Measurements from ENCODE around the gene PNP. TPM values are rescaled to one million over a fixed set of nuclear protein-coding genes. Genes with fewer than 3 reads are reported as not detected.

Gene PNP
- total and polyA plus RNA-seq, 2 donors (not counting 1 experiment from before 2014, with no cell fraction given), result 42.0 to 119 TPM

GRCh38 chr14:20489093-20489994, 20.1 kb downstream of the PNP start:
- intact Hi-C loops (cut with micrococcal nuclease), result loop anchor here (1.0 kb wide), 1 partner anchor 12 kb away; no protein-coding TSS in a partner anchor
- Mint-ChIP-seq H3K27ac (peak overlapping the region; percentile 95), H3K9me3 (ENCODE audit: insufficient read depth) (no peaks in the 10 kb centered on the region), H3K4me3 (peak overlapping the region; percentile 85), H3K4me1 (peaks cover 65% of the 10 kb centered on the region), H3K27me3 (no peaks in the 10 kb centered on the region)
- peak overlapping the region; percentile 67 for H3K4me2 ChIP-seq (replicated peaks; ENCODE audit: low read depth, low read length, poor library complexity, severe bottlenecking)
- peak overlapping the region in 4 of 5 experiments; percentile 15 to 30 (median 24) for H3K4me3 ChIP-seq (ENCODE audit: control extremely low read depth in 1 of 5, extremely low read depth in 1 of 5, insufficient read depth in 1 of 5, low read depth in 2 of 5, low read length in 4 of 5)
- TF ChIP-seq, protein P1, sequence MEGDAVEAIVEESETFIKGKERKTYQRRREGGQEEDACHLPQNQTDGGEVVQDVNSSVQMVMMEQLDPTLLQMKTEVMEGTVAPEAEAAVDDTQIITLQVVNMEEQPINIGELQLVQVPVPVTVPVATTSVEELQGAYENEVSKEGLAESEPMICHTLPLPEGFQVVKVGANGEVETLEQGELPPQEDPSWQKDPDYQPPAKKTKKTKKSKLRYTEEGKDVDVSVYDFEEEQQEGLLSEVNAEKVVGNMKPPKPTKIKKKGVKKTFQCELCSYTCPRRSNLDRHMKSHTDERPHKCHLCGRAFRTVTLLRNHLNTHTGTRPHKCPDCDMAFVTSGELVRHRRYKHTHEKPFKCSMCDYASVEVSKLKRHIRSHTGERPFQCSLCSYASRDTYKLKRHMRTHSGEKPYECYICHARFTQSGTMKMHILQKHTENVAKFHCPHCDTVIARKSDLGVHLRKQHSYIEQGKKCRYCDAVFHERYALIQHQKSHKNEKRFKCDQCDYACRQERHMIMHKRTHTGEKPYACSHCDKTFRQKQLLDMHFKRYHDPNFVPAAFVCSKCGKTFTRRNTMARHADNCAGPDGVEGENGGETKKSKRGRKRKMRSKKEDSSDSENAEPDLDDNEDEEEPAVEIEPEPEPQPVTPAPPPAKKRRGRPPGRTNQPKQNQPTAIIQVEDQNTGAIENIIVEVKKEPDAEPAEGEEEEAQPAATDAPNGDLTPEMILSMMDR (IDR thresholded peaks at IDR 0.05), result no peak
- TF ChIP-seq EZH2 (IDR thresholded peaks at IDR 0.05; ENCODE audit: borderline replicate concordance, insufficient read depth, low read depth, low read length, poor library complexity, severe bottlenecking), result no peak
- peak overlapping the region; percentile 52 for H2AFZ ChIP-seq (ENCODE audit: insufficient read depth, low read depth, low read length, poor library complexity, severe bottlenecking)
- peak overlapping the region; percentile 39 for H3K9ac ChIP-seq (ENCODE audit: low read length)
- ATAC-seq (ENCODE audit: low read depth), result peak; percentile 83
- H3K27me3 ChIP-seq (replicated peaks in 1 of 4; ENCODE audit: control extremely low read depth in 1 of 4, control insufficient read depth in 3 of 4, insufficient read depth in 4 of 4, low read length in 3 of 4), result no peaks in the 10 kb centered on the region
- POLR2A ChIA-PET, result interaction anchor here (0.8 to 1.5 kb wide), 3 partner anchors 13 to 25 kb away, joined by 3 to 11 read pairs (median 3); no protein-coding TSS in a partner anchor
- peak; percentile 59 for DNase-seq
- H3K9me3 ChIP-seq (ENCODE audit: control extremely low read depth in 1 of 3, control insufficient read depth in 2 of 3, insufficient read depth in 1 of 3, low read length in 2 of 3), result no peaks in the 10 kb centered on the region
- H3K27ac ChIP-seq (ENCODE audit: low read length in 2 of 2), result peak overlapping the region; percentile 44 to 72
- CTCF ChIA-PET, result interaction anchor here (1.0 to 2.5 kb wide), 4 partner anchors 13 to 41 kb away, joined by 3 to 12 read pairs (median 4); partner anchors contain the start of gene PNP
- 4% methylated on average over 3 of the region's 6 CpGs for WGBS (ENCODE audit: insufficient coverage)
- H3K36me3 ChIP-seq (replicated peaks in 1 of 2; ENCODE audit: control extremely low read depth in 1 of 2, control insufficient read depth in 1 of 2, extremely low read depth in 1 of 2, insufficient read depth in 2 of 2, low read length in 1 of 2), result no peaks in the 10 kb centered on the region
- H3K79me2 ChIP-seq (ENCODE audit: control insufficient read depth, insufficient read depth, low read length), result no peaks in the 10 kb centered on the region
- H4K20me1 ChIP-seq (ENCODE audit: control insufficient read depth, insufficient read depth, low read length, poor library complexity, severe bottlenecking), result no peaks in the 10 kb centered on the region
- peaks cover 67 to 76% of the 10 kb centered on the region in 2 donors for H3K4me1 ChIP-seq (ENCODE audit: control insufficient read depth in 2 of 2, insufficient read depth in 2 of 2, low read length in 2 of 2)

Measured in B cell (primary cell).